Stimulated activated CD8-positive, alpha-beta memory T cell treated with anti-CD3 and anti-CD28 coated beads, Interleukin-7, amount 100 ng/mL, for 1 hour (primary cell): ENCODE measurements around the gene ZKSCAN5.

ENCODE experiments used
- DNase-seq, 2 donors: peaks; one replicate each; pipeline ENCODE4 v3.0.0-alpha.2; 2020; ENCODE audit warnings: low read depth in 2 of 2

ZKSCAN5 gene

DNA sequence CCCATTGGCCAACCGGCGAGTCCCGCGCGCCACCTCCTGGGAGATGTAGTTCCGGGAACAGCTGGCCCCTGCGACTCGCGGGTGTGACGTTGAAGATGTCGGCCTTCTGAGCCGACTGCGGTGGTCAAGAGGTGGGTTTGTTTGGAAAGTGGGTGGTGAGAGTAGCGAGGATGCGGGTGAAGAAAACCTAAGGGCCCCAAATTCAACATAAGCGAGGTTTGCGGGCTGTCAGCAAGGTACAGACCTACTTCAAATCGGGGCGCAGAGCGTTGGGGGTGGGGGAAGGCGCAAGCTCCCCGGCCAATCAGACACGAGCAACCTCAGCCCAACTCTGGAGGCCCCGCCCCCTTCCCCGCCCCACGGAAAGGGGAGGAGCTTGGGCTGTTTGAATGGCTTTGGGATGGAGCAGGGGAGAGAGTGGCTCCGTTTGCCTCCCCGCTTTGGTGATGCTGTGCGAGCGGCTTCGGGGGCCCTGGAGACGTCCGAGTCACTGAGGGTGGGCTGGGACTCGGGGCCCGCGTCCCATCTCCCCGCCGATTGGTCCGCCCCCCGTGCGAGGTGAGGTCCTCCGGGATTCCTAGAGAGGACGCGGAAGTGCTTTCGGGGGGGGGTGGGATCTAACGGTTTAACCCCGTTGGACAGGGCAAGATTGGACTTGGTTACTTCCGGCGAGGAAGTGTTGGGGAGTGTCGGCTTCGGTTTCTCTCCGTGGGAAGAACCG lies at the start of gene ZKSCAN5:
ZKSCAN5 (plus strand) TSS at position 60 of the 721 bp plus-strand sequence. CDS start 1,383 bp downstream, outside the sequence.
- peak; percentile 94 to 98 for DNase-seq

DNA sequence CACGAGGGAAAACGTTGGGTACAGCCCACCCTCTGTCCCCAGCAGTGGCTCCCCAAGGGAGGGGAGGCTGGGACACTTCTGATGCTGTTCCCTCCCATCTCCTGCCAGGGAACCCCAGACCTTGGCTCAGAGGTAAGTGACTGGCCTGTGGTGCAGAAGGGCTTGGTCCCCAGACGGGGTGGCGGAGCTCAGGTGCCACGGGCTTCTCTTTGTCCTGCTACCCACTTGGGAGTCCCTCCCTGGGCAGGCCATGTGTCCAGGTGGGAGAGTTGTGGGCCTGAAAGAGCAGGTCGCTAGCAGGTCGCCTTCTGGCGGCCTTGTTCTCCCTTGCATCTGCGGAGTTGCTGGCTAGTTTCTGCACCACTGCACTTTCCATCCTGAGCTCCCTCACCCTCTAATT lies 48.6 kb upstream of the ZKSCAN5 start:
- DNase-seq, result no peak

GRCh38 chr7:99456288-99456687 lies 48.2 kb upstream of the ZKSCAN5 start:
- DNase-seq, result no peak

DNA sequence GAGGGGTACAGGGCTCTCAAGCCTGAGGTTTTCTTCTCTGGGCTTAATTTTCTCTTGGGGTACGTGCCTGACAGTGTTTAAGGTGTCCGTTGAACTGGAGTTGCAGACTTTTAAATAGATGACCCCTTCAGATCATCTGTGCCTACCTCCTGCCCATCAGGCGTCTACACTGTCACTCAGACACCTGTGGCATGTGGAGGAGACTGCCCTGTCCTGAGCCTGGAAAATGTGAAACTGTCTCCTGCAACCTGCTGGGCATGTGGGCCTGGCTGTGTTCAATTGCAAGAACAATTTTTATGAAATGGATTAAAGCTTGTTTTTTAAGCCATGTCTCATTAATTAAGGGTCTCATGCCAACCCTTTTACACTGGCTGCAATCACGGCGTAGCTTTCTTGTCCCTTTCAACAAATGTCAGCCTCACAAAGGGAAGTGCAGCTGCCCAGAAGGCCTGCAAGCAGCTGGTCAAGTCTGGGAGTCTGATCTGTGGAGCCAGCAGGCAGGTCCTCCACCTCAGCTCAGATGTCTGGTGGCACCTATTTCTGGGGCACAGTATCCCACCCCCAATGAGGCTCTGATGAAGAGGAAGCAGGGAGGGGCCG lies 47.3 kb upstream of the ZKSCAN5 start:
- no peak for DNase-seq

- DNase-seq, result no peak
Measured at GRCh38 chr7:99457650-99458493, 46.6 kb upstream of the ZKSCAN5 start.

DNA sequence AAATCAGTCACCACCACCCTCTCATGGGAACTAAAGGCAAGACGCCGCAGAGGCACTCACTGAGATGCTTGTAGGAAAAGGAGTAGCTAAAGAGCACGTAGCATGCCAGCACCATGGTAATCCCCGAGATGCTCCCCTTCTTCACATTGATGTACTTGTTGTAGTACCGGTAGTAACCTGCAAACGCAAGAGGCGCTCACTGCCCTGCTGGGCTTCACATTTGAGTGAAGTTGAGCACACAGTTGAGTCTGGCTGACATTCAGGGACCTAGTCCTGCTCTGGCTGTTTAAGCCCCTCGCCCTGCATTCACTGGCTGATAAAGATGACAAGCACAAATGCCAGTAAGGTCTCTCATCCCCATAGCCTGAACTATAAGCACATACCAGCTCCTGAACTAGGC lies 45.4 kb upstream of the ZKSCAN5 start:
- DNase-seq, result no peak

- no peak for DNase-seq
Measured at GRCh38 chr7:99460651-99461050, 43.8 kb upstream of the ZKSCAN5 start.

- DNase-seq, result no peak
Measured at GRCh38 chr7:99461221-99461620, 43.2 kb upstream of the ZKSCAN5 start.

GRCh38 chr7:99465421-99465768 lies 39.1 kb upstream of the ZKSCAN5 start:
- DNase-seq, result no peak

GRCh38 chr7:99468336-99468918 lies 36.0 kb upstream of the ZKSCAN5 start:
- DNase-seq, result no peak

- DNase-seq, result no peak
Measured at GRCh38 chr7:99469381-99470065, 34.9 kb upstream of the ZKSCAN5 start.

DNA sequence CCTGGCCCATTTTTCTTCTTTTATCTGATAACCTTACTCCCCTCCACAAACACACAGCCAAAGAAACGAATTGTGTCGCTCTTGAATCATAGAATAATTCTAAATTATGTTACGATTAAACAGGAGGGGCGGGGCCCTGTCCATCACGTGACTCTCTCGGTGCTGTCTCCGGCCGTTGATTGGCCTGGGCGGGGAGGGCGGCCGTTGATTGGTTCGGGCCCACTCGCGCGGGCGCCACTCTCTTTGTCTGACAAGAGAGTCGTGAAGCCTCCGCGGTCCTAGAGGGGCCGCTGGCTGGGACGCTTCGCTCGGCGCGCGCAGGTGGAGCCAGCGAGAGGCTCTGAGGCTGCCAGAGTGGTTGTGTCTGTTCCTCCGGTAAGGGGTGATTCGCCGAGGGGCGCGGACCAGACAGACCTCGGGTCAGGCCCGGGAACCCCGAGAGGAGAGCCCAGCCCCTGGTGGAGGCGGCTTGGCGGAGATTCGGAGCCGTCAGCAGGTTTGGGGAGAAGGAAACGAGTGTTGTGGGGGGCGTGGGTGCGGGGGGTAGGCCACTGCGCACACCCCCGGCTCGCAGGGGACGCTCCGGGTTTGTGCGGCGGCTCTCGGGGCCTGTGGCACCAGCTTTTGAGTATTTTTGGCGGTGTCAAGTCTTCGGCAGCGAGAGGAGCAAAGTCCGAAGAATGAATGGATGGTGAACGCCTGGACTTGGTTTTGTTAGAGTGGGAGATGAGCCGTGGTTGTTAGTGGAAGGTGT lies 31.7 kb upstream of the ZKSCAN5 start, which contains the start of gene ZNF789:
ZNF789 (plus strand) TSS at position 330 of the 754 bp plus-strand sequence. CDS start 3,567 bp downstream, outside the sequence.
- DNase-seq, result peak; percentile 94 to 96

DNA sequence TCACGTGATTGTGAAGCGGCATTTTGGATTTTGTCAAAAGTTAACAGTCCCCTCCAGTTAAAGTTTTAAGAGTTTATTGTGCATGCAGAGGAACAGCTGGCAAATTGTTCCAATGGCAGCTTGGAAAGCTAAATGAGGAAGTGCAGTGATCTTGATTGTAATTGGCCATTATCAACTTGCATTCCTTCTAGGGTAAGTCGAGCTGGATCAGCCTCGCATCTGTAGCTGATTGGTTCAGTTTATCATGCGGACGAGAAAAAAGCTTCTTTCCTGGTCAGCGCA lies 31.2 kb upstream of the ZKSCAN5 start:
- DNase-seq, result no peak

DNA sequence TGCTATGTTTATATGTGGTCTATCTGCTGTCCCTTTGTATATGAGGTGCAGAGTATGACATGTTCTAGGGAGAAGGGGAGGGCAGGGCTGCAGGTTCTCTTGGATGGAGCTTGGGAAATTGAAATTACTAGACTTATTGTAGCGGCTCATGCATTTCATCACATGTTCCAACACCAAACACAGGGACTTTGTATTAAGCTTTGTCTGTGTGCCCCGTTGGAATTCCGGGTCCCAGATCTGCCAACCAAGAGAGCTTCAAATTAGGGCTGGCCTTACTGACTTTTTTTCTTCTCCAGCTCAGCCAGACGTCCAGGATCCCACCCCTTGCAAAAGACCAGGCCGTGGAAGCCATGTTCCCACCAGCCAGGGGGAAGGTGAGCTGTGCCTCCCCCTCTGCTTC lies 28.4 kb upstream of the ZKSCAN5 start:
- no peak for DNase-seq

GRCh38 chr7:99478464-99479440 lies 25.7 kb upstream of the ZKSCAN5 start:
- no peak for DNase-seq

GRCh38 chr7:99485094-99485493 lies 19.4 kb upstream of the ZKSCAN5 start:
- DNase-seq, result no peak

DNA sequence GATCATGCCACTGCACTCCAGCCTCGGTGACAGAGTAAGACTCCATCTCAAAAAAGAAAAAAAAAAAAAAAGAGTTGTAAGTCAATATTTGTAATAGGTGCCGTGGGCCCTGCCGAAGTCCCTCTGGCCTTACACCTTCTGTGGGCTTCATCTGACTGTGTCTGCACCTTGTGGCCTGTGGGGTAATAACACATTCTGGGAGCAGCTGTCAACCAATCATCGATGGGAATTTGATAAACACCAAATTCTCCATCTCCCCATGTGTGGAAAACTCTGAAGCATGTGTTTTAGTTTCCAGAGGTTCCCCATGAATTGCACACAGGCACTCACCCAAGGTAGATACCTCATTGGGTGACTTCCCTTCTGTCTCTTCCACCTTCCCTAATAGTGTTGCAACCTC lies 15.2 kb upstream of the ZKSCAN5 start:
- DNase-seq, result no peak

DNA sequence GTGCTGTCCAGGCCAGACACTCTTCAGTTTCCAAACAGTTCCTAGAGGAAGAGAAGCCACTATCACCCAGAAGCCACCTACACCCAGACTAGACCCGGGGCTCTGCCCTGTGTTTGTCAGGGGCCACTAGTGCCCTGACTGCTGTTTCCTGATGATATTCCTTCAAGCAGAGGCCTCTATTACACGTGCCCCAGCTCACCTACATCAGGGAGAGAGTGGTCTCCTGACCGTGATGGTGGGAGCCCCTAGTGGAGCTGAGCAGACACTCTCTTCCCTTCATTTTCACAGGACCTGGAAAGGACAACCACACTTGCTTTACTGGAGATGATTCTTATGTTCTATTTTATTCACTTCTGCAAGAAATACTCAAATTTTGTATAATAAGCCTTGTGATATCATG lies 13.6 kb upstream of the ZKSCAN5 start:
- DNase-seq, result no peak

- DNase-seq, result no peak
Measured at GRCh38 chr7:99493823-99494222, 10.6 kb upstream of the ZKSCAN5 start.
